ENCODE data around the gene TGM6.

Gene TGM6

DNA sequence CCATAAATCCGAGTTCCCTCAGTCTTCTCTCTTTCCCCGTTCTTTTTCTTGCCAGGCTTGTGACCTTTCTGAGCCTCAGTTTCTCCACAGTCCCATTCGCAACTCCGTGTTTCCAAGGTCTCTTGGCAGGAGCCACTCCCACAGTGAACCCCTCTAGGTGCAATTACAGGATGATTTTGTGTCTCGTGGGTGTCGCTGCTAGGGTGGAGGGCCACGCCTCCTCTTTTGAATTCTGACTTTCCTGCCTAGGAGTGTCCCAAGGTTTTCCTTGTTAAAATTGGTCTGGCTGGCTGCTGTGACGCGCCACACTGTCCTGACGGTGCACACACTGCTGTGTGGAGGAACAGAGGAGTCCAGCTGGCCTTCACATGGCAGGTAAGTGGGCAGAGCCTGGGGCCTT lies at the start of gene TGM6:
Gene TGM6, plus strand, starts transcription at position 301 of the 400 bp plus-strand sequence. Its CDS starts 68 bp downstream, at position 369.
- DNase-seq = no peak

DNA sequence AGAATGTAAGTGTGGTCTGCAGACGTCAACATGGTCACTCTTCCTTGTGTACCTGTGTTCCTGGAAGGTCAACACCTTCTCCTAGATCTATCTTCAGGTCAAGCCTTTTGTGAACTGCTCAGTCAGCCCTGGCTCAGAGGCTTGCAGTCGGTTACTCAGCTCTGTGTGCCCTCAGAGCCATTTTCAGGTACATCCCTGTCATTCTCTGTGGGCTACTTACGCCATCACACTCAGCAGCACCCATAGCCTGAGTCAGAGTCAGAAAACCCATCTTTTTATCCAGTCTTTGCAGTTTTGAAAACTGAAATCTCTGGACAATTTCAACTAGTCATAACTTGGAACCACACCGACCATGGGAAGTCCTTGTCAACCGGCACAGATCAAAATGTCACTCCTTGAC lies 49.6 kb upstream of the TGM6 start:
- DNase-seq = no peak

DNA sequence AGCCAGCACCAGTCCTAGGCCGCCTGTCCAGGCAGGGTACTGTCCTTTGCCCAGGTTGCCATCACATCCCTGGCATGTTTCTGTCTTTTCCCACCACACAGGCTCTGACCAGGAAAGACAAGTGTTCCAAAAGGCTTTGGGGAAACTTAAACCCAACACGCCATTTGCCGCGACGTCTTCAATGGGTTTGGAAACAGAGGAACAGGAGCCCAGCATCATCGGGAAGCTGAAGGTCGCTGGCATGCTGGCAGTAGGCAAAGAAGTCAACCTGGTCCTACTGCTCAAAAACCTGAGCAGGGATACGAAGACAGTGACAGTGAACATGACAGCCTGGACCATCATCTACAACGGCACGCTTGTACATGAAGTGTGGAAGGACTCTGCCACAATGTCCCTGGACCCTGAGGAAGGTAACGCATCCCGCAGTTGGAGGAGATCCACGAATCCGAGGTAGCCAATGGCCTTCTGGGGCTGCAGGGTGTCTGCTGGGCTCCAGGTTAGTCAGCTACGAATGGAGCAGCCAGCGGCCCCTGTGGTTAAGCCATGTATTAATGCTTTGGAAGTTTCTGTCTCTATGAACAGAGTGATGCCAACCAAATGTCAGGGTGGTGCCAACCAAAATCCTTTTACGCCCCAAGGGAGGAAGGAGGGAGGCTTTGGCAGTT lies 48.7 kb upstream of the TGM6 start:
- DNase-seq = no peak

DNA sequence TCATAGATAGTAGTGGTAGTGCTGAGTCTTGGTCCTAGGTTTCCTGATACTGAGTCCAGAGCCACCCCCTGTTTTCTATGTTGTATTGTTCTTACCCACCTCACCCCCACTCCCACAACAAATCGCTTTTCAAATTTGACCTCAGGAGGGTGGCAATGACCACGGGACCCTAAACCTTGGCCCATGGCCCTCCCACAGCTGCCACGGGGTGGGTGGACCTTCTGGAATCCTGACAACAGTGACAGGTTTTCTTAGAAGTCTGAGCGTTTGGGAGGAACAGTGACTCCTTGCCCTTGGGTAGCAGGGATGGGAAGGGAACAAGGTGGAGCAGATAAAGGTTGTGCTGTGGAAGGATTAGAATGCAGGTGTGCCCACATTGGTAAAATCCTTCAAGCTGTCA lies 48.0 kb upstream of the TGM6 start:
- DNase-seq = no peak

DNA sequence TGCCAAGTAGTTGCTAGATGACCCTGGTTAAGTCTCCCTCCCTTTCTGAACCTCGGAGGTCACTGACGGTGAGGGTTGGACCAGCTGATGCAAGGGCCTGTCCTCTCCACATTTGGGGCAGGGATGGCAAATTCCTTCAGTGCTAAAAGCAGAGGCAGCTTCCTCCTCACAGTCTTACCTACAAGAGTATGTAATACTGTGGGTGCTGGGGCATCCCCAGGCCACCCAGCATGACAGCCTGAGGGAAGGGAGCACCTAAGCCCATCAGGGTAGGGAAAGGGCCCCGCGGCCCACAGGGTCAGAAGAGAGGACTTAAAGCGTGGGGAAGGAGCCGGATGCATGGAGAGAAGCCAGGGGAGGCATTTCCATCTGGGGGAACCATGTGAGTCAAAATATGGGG lies 46.9 kb upstream of the TGM6 start:
- no peak for DNase-seq

DNA sequence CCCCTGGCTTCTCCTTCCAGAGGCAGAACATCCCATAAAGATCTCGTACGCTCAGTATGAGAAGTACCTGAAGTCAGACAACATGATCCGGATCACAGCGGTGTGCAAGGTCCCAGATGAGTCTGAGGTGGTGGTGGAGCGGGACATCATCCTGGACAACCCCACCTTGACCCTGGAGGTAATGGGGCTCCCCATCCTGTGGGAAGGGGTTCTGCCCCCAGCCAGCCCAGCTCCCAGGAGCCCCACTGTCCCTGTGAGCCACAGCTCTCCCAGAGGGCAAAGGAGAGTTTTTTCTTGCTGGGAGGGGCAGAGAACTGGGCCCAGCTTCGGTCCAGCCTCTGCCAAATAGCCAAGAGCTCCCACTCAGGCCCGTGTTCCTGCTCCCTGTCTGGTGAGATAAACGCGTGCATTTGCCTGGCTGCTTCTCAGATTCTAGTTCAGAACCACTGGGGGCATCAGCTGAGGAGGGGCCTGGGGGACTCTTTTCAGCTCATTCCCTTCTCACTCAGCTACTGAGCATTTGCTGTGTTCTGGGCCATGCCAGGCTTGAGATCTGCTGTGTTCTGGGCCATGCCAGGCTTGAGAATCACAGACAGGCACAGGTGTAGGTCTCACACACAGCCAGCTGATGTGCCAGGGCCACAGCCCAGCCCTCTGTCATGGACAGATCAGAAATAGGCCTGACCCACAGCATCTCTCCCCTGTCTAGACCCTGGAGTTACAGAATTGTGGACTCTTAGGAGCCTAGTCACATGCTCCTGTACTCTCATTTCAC lies 45.4 kb upstream of the TGM6 start:
- DNase-seq = no peak

DNA sequence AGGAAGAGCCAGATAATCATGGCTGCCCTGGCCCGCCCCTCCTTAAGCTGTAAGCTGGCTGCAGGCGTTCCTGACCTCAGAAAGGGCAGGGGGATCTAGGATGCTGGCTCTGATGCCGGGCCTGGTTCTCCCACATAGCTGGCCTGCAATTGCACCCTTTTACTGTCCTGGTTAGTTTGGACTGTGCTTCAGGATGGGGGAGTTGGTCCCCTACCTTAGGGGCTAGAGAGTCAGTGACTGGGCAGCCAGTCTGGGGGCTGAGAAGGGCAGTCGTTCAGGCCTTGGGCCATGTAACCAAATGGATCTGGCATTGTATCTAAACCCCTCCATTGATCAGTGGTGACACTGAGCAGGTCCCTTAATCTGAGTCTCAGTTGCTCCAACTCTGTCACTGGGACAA lies 44.2 kb upstream of the TGM6 start:
- no peak for DNase-seq

DNA sequence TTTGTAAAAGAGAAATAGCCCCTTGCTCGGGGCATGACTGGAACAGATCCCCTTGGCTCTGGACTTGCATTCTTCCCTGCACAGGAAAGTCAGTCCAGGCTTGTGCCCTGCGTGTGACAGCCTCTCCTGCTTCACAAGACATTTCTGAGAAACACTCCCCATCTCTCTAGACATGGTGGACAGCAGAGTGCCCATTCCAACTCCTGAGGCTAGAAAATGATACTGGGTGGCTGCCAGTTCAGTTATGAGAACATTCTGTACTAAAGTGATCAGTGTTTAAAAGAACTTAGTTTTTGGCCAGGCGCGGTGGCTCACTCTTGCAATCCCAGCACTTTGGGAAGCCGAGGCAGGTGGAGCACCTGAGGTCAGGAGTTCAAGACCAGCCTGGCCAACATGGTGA lies 43.6 kb upstream of the TGM6 start:
- no peak for DNase-seq

DNA sequence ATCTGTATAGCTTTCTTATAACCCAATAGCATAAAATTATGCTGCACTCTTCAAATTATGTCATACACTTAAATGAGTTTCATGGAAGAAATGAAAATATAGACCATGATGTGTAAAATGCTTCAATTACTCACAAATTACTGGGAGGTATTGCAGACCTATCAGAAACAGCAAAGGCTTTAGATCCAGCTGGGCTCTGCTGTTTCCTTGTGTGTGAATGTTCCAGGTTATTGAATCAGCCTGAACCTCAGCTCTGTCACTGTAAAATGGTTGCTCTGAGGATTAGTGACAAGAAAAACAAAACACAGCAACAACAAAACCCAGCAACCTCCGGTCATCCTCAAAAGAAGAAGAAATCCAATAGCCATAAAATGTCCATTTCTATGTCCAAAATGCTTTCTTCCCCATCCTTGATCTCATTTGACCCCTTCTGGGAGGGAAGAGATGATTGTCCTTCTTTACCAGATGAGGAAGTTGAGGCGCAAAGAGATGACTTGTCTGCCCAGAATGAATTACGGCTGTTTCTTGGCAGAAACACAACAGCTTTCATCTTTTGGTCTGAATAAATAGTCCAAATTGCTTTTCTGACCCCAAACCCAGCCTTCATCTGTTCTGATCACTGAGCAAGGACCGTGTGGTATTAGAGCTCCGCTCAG lies 42.2 kb upstream of the TGM6 start:
- DNase-seq = no peak

DNA sequence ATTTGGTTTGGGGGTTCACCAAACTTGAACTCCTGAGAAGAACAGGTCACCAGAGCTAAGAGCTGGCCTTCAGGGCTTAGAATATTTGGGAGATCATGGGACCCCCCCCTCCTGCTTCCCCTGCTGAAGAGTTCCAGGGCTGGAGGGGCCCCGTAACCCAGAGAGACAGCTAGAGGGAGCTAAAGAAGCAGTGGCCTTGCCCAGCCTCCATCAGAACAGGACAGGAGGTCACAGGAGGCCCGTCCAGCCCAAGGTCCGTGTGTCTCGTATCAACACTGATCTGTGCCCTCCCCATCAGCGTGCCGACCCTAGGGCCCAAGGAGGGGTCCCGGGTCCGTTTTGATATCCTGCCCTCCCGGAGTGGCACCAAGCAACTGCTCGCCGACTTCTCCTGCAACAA lies 40.6 kb upstream of the TGM6 start:
- DNase-seq = no peak

DNA sequence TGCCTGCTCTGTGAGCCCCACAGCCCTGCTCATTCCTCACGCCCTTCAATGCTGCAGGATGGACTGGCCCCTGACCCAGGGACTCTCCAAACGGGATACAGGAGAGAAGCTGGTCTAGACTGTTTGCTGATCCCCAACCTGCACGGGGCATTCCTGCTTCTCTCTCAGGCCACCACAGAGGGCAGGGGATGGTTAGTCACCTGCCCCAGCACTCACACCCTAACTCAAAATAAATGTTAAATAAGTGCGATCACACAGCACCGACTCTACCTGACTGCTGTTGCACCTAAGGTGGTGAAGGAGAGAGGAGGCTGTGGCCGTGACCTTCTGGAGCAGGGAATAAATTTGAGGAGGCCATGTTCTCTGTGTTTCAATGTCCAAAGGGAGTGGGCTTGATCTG lies 39.9 kb upstream of the TGM6 start:
- DNase-seq = no peak

DNA sequence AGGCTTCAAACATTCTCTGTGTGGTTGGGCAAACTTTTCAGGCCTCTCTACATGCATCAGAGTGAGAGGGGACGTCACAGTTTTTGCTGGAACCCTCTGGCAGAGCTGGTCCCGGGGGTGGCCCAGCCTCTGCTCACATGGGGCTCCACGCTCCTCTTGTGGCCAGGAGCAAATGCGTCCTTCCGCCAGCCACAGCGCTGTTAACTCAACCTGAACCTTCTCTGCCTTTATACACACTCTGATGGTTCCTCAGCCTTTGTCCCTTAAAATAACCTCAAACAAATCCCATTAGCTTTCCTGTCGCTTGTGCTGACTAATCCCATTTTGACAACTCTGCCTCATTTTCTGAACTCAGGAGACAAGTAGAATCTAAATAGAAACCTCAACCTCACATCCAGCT lies 39.4 kb upstream of the TGM6 start:
- DNase-seq = no peak

DNA sequence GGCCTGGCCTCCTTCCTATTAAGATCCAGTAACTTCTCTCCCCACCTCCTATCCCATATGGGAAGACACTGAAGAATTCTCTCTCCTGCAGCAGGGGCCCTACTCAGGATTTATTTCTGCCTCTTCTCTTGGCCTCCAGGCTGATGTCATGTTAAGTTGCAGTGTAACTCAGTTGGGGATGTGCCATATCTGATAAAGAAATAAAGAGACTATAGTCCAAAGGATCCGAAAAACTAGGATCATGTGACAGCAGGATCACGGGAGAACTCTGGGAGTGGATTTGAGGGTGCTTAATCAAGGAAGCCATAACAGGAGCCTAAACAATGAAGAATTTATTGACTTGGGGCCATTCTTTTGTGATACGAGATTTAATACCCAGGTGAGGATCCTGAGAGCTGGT lies 38.5 kb upstream of the TGM6 start:
- no peak for DNase-seq

DNA sequence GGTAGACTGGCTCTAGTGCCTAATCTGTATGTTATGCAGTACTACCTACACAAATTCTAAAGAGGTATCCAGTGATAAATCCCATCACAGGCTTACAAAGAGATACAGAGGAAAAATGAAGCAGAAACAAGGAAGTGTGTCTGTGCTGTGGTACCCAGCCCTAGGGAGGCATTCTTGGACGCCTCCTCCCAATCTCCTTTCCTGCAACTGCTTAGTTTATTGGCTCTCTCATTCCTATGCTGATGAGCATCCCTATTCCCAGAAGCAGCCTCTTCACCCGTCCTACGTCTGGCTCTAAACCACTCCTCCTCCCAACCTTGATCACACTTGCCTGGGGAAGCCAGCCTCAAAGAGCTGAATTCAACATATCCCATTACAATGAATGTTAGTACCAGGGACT lies 34.5 kb upstream of the TGM6 start:
- DNase-seq = no peak

DNA sequence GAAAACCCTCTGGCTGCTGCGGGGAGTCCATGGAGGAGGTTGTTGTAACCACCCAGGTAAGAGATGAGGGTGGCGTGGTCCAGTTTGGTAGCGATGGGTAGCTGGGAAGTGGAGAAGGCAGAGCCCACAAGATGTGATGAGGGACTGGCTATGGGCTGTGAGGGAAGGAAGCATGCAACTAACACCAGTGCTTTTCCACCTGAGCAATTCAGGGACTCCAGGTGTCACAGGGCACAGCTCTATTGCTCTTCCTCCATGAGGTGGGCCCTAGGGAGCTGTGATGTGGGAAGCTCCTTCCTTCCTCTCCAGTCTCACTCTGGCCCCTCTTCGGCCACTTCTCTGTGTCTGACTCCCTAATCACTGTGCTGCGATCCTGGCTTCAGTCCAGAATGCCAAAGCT lies 32.4 kb upstream of the TGM6 start:
- no peak for DNase-seq

DNA sequence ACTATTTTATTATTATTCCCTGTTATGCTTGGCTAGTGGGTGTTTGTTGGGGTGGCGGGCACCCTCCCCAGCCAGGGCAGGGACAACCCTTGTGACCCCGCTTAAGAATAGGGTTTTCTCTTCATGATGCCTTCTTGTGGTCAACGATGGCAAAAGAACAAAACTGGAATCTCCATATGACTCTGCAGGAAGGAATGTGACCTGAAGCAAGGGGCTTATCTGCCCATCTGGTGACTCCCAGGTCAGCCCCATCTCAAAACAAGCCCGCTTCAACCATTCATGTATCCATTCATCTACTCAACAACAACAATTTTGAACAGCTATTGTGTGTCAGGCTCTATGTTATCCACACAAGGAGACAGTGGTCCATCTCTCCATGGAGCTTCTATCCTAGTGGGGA lies 30.9 kb upstream of the TGM6 start:
- no peak for DNase-seq

DNA sequence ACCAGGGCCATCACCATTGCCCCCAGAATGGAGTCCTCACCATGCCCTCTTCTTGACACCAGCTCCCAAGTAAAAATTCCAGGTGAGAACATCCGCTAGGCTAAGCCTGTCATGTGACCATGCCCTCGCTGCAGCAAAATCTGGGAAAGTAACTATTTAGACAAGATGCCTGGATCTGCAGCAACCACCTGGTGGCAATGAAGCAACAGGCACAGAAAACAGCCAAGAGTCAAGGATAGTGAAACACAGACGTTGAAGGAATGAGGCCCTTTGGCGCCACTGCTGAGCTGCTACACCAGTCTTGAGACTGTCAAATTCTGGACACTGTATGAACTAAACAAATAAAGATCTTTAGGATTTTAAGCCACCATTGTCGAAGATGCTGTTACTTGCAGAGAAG lies 30.1 kb upstream of the TGM6 start:
- DNase-seq = no peak

DNA sequence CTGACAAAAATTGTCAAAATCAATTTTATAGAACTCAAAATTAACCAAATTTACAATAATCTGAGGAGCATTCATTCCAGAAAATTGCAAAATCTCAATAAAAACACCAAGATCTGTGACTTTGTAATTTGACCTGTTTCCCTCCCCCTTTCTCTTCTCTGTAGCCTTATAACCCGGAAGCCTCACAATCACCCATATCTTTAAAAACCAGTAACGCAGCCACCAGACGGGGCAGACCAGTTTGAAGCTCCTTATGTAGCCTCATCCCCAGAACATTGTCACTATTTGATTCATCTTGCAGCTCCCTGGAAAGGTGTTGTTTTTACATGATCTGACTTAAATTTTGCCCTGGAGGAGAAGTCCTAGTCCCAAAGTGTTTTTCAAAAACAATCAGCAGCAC lies 27.5 kb upstream of the TGM6 start:
- DNase-seq = no peak

DNA sequence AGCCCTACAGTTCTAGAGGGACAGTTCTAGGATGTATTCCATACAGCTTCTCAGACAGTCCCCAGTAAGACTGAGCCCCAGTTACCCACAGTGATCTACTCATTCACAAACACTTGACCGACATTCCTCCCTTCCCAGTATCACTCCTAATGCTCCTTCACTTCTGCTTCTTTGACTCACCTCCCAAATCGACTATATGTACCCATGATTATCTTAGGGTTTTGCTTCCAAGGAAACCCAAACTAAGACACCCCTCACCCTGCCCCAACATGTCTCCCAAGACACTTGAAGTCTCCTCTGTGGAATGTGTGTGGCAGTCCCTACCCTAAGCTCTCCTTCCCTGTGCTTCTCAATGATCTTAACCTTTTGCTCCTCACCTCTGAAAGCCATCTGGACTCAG lies 23.6 kb upstream of the TGM6 start:
- DNase-seq = no peak

DNA sequence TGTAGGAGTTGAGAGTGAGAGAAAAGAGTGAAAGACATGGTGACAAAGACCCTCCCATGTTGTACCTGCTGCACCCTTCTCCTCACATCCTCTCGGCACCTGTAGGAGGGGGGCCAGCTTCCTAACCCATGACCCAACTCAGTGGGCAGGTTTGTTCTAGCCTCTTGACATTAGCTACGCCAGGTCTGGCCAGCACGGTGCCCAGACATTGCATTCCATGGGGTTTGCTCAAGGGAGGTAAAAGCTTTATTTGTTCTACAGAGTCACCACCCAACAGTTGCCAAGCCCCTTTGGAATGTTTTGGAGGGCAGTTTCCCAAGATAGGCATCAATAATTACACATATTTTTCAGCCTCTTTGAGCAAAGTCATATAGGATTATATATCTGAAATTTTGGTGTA lies 22.7 kb upstream of the TGM6 start:
- no peak for DNase-seq

DNA sequence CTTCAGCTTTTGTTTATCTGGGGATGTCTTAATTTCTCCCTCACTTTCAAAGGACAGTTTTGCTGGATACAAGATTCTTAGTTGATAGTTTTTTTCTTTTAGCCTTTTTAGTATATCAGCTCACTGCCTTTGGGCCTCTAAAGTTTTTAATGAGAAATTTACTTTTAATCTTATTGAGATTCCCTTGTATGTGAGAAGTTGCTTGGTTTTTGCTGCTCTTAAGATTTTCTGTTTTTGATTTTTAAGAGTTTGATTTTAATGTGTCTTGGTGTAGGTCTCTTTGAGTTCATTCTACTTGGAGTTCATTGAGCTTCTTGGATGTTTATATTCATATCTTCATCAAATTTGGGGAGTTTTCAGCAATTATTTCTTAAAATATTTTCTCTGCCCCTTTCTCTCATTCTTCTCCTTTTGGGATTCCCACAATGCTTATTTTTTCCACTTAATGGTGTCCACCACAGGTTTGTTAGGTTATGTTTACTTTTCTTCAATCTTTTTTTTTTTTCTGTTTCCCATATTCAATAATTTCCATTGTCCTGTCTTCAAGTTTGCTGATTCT lies 19.6 kb upstream of the TGM6 start:
- no peak for DNase-seq

DNA sequence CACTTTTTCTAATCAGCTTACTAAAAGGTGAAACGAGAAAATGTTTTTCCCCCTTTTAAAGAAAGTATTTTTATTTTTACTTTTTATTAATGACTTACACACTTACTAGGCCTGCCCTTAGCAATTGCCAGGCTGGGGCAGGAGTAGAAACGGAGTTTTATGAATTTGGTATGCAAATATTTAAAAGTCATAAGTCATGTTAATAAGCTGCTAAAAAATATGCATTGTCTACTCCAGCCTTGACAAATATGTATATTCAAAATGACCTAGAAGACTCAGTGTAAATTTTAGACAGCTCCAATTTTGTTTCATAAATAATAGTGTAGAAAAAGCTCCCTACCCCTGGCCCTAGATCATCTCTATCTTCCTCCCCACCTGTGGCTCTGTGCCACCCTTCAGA lies 17.5 kb upstream of the TGM6 start:
- DNase-seq = no peak

DNA sequence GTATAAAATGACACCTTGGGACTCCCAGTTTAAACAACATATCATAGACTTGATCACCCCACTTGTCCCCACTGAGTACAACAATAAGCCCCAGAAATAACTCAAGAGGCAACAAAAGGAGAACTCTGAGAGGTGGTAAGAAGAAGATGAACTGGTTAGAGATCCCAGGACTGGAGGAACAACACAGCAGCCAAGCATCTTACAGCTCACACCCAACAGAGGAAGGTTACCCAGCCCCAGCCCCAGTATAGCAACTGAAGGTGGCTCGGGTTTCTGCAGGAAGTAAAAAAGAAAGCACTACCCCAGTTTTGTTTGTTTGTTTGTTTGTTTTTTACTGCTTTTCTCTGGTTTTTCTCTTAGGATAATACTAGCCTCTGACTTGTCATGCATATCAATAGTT lies 17.1 kb upstream of the TGM6 start:
- DNase-seq = no peak

DNA sequence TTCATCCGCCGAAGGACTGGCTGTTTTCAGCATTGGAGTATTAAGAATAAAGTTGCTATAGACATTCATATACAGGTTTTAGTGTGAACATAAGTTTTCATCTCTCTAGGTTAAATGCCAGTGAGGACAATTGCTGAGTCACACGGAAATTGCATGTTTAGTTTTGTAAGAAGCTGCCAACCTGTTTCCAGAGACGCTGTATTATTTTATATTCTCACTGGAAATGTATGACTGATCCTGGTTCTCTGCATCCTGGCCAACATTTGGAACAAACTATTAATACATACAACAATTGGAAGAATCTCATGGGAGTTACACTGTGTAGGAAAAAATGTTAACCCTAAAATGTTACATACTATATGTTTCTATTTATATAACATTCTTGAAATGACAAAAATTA lies 16.7 kb upstream of the TGM6 start:
- DNase-seq = no peak

Data from bone marrow (tissue), 2 donors.